Measurements from ENCODE around the gene KLC1.

KLC1 gene

DNA sequence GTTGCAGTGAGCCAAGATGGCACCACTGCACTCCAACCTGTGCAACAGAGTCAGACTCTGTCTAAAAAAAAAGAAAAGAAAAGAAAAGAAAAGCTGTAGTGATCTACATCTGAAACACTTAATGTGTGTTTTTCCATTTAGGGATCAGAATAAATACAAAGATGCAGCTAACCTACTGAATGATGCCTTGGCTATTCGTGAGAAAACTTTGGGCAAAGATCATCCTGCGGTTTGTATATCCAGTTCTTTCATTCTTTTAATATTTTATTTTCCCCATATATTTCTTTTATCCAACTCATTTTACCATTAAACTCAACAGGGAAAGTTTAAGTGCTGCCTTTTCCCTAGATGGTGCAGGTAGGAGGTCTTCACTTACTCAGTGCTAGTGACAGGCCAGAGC, 40.4 kb downstream of the KLC1 start:
- TF ChIP-seq CEBPB (IDR thresholded peaks at IDR 0.05) (no peak), TAF1 (IDR thresholded peaks at IDR 0.05; ENCODE audit: low read depth) (no peak), NFIC (IDR thresholded peaks at IDR 0.05) (no peak), ZBTB7A (IDR thresholded peaks at IDR 0.05; ENCODE audit: low read depth) (no peak), EP300 (IDR thresholded peaks at IDR 0.05; ENCODE audit: borderline replicate concordance) (no peak), YY1 (IDR thresholded peaks at IDR 0.05; ENCODE audit: low read depth) (no peak), CREB1 (IDR thresholded peaks at IDR 0.05; ENCODE audit: low read depth) (no peak), FOXM1 (IDR thresholded peaks at IDR 0.05; ENCODE audit: borderline replicate concordance, low read depth) (no peak), EGR1 (IDR thresholded peaks at IDR 0.05) (no peak), TEAD4 (IDR thresholded peaks at IDR 0.05) (no peak), TCF12 (IDR thresholded peaks at IDR 0.05; ENCODE audit: low read depth) (no peak), RAD21 (IDR thresholded peaks at IDR 0.05; ENCODE audit: low read depth) (no peak)
- TF ChIP-seq, protein P1, sequence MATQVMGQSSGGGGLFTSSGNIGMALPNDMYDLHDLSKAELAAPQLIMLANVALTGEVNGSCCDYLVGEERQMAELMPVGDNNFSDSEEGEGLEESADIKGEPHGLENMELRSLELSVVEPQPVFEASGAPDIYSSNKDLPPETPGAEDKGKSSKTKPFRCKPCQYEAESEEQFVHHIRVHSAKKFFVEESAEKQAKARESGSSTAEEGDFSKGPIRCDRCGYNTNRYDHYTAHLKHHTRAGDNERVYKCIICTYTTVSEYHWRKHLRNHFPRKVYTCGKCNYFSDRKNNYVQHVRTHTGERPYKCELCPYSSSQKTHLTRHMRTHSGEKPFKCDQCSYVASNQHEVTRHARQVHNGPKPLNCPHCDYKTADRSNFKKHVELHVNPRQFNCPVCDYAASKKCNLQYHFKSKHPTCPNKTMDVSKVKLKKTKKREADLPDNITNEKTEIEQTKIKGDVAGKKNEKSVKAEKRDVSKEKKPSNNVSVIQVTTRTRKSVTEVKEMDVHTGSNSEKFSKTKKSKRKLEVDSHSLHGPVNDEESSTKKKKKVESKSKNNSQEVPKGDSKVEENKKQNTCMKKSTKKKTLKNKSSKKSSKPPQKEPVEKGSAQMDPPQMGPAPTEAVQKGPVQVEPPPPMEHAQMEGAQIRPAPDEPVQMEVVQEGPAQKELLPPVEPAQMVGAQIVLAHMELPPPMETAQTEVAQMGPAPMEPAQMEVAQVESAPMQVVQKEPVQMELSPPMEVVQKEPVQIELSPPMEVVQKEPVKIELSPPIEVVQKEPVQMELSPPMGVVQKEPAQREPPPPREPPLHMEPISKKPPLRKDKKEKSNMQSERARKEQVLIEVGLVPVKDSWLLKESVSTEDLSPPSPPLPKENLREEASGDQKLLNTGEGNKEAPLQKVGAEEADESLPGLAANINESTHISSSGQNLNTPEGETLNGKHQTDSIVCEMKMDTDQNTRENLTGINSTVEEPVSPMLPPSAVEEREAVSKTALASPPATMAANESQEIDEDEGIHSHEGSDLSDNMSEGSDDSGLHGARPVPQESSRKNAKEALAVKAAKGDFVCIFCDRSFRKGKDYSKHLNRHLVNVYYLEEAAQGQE (IDR thresholded peaks at IDR 0.05; ENCODE audit: low read depth) = no peak
- TF ChIP-seq, protein P2, sequence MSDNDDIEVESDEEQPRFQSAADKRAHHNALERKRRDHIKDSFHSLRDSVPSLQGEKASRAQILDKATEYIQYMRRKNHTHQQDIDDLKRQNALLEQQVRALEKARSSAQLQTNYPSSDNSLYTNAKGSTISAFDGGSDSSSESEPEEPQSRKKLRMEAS (IDR thresholded peaks at IDR 0.05) = no peak
- TF ChIP-seq, protein P3, sequence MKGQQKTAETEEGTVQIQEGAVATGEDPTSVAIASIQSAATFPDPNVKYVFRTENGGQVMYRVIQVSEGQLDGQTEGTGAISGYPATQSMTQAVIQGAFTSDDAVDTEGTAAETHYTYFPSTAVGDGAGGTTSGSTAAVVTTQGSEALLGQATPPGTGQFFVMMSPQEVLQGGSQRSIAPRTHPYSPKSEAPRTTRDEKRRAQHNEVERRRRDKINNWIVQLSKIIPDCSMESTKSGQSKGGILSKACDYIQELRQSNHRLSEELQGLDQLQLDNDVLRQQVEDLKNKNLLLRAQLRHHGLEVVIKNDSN (IDR thresholded peaks at IDR 0.05) = no peak

DNA sequence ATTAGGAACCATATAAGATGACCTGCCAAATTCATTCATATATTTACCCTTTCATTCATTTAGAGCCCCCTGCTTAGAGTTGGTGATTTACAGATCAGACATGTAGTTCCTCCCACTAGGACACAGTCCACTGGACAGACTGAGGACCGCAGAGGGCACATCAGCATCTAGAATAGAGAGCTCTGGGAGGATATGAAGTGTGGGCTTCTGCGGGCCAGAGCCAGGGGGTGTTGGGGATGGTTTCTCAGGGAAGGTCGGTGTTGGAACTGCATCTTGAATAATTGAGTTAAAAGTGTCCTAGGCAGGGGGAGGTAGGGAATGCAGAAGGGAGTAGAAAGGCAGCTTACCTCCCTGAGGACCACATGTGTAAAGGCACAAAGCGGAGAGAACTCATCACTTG, 42.9 kb downstream of the KLC1 start:
- TF ChIP-seq TAF1 (IDR thresholded peaks at IDR 0.05; ENCODE audit: low read depth) (no peak), ZBTB7A (IDR thresholded peaks at IDR 0.05; ENCODE audit: low read depth) (no peak), NFIC (IDR thresholded peaks at IDR 0.05) (no peak), TEAD4 (IDR thresholded peaks at IDR 0.05) (no peak), RAD21 (IDR thresholded peaks at IDR 0.05; ENCODE audit: low read depth) (no peak), YY1 (IDR thresholded peaks at IDR 0.05; ENCODE audit: low read depth) (no peak), TCF12 (IDR thresholded peaks at IDR 0.05; ENCODE audit: low read depth) (no peak), EGR1 (IDR thresholded peaks at IDR 0.05) (no peak), CREB1 (IDR thresholded peaks at IDR 0.05; ENCODE audit: low read depth) (no peak), CEBPB (IDR thresholded peaks at IDR 0.05) (no peak), EP300 (IDR thresholded peaks at IDR 0.05; ENCODE audit: borderline replicate concordance) (no peak), FOXM1 (IDR thresholded peaks at IDR 0.05; ENCODE audit: borderline replicate concordance, low read depth) (no peak)
- TF ChIP-seq, protein P2 (IDR thresholded peaks at IDR 0.05) = no peak
- TF ChIP-seq, protein P3 (IDR thresholded peaks at IDR 0.05) = no peak
- TF ChIP-seq, protein P1 (IDR thresholded peaks at IDR 0.05; ENCODE audit: low read depth) = no peak

DNA sequence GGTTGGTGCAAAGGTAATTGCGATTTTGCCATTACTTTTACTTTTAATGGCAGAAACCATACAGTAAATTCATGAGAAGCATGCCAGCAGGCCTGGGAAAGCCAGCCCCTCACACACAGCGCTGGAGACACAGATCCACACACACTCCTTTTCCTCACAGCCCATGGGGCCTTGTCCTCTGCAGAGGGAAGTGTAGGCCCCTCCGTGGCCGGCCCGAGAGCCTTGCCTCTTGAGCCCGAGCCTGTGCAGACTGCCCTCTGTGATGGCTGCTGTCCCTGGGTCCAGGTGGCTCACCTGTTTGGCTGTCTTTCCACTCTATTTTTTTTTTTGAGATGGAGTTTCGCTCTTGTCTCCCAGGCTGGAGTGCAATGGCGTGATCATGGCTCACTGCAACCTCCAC, 46.9 kb downstream of the KLC1 start:
- TF ChIP-seq, protein P1 (IDR thresholded peaks at IDR 0.05; ENCODE audit: low read depth) = no peak
- TF ChIP-seq EGR1 (IDR thresholded peaks at IDR 0.05) (no peak), FOXM1 (IDR thresholded peaks at IDR 0.05; ENCODE audit: borderline replicate concordance, low read depth) (no peak), TEAD4 (IDR thresholded peaks at IDR 0.05) (no peak), RAD21 (IDR thresholded peaks at IDR 0.05; ENCODE audit: low read depth) (no peak), CEBPB (IDR thresholded peaks at IDR 0.05) (no peak), YY1 (IDR thresholded peaks at IDR 0.05; ENCODE audit: low read depth) (no peak)
- TF ChIP-seq, protein P3 (IDR thresholded peaks at IDR 0.05) = no peak
